ENCODE measurements around the gene KSR1. TPM values are rescaled to one million over a fixed set of nuclear protein-coding genes. Genes with fewer than 3 reads are reported as not detected.
A peak's percentile ranks its signal among the peaks of the same experiment; 100 is the strongest.

The KSR1 gene
- total and polyA plus RNA-seq, 10 of the 15 experiments (the other 5 are each of a cell fraction or from before 2014, with no cell fraction given) = 0.97 to 66.6 (median 22.9) TPM

- ChIA-PET RAD21 (ENCODE audit: unreplicated experiment) (interaction anchor here (0.7 to 6.9 kb wide), 8 partner anchors 15 to 87 kb away, joined by 3 to 98 read pairs (median 13); partner anchors contain the start of gene KSR1), CTCF (interaction anchor here (0.6 to 8.5 kb wide), 8 partner anchors 12 to 304 kb away, joined by 3 to 60 read pairs (median 4); no protein-coding TSS in a partner anchor), SMC1A (ENCODE audit: uncharacterized antibody, unreplicated experiment) (interaction anchor here (0.7 to 8.5 kb wide), 10 partner anchors 11 to 84 kb away, joined by 3 to 120 read pairs (median 5); partner anchors contain the start of gene KSR1), POLR2A (interaction anchor here (0.5 to 1.8 kb wide), 2 partner anchors 73 to 83 kb away, joined by 3 to 5 read pairs; no protein-coding TSS in a partner anchor)
- BruUV-seq (replicated peaks) = no TSS peak
- Histone ChIP-seq H3K36me3 (ENCODE audit: control insufficient read depth in 2 of 2, insufficient read depth in 2 of 2, low read length in 1 of 2) (peaks cover 0 to 2% of the 10 kb centered on the region in 2 experiments; a peak in 2 of 4 replicates), H3K27ac (ENCODE audit: control insufficient read depth, insufficient read depth) (no peak overlapping the region), H3K9ac (ENCODE audit: control insufficient read depth, insufficient read depth, low read length) (no peak overlapping the region), H3K27me3 (replicated peaks in 1 of 2; ENCODE audit: control insufficient read depth in 2 of 2, insufficient read depth in 2 of 2, low read length in 1 of 2) (no peaks in the 10 kb centered on the region), H2AFZ (ENCODE audit: control insufficient read depth, low read depth, low read length) (no peak overlapping the region), H3K9me3 (replicated peaks; ENCODE audit: control insufficient read depth, insufficient read depth, low read length) (no peaks in the 10 kb centered on the region), H3K4me1 (ENCODE audit: control insufficient read depth, insufficient read depth, low read length) (peaks cover 68% of the 10 kb centered on the region), H4K20me1 (ENCODE audit: control insufficient read depth, insufficient read depth) (peaks cover 31% of the 10 kb centered on the region), H3K79me2 (ENCODE audit: control insufficient read depth, insufficient read depth, low read length) (peaks cover 42% of the 10 kb centered on the region), H3K4me3 (no peak overlapping the region), H3K4me2 (ENCODE audit: control insufficient read depth, insufficient read depth) (peak overlapping the region; percentile 25; the same call in 1 of the 2 replicates)
- TF ChIP-seq PBX3 (IDR thresholded peaks at IDR 0.05; ENCODE audit: insufficient replicate concordance, low read depth, low read length) (no peak), JUND (IDR thresholded peaks at IDR 0.05; ENCODE audit: low read depth, low read length) (no peak), NR2F1 (conservative IDR thresholded peaks at IDR 0.05) (0 out of 2 replicates have a peak, but pooled peaks have one; percentile 34)
- no peak for FAIRE-seq
- ATAC-seq = no peak
- WGBS (ENCODE audit: insufficient coverage, insufficient replicate concordance, low lambda C conversion rate, missing lambda C conversion rate) = 93% methylated on average over 6 of the region's 6 CpGs
- intact Hi-C loops (cut with micrococcal nuclease; ENCODE audit: unreplicated experiment) = loop anchor here (10.0 kb wide), 2 partner anchors 158 to 188 kb away; no protein-coding TSS in a partner anchor
- in situ Hi-C loops (cut with MboI) = loop anchor here (5.0 to 10.0 kb wide), 5 partner anchors 36 to 502 kb away; partner anchors contain the start of gene NLK
- no peak for DNase-seq (ENCODE audit: low read depth, low spot score)
These were observed 86.7 kb downstream of the KSR1 start for GRCh38 chr17:27542841-27543463.

All from GM12878 (cell line).